Hematopoietic multipotent progenitor cell treated with erythropoietin and hydrocortisone succinate and interleukin-3 and kit ligand, for 17 days (in vitro differentiated cells): ENCODE data around the gene NFE2L2.
A peak's percentile ranks its signal among the peaks of the same experiment; 100 is the strongest.
"Not testable (repeated sequence)": the region's sequence is repeated elsewhere in the genome, so short reads cannot be mapped to it uniquely, and the experiment has no call there.

Experiments
- DNase-seq: peaks from one replicate; pipeline ENCODE4 v3.0.0-alpha.2; 2015; ENCODE audit warnings: low spot score

NFE2L2 gene

DNA sequence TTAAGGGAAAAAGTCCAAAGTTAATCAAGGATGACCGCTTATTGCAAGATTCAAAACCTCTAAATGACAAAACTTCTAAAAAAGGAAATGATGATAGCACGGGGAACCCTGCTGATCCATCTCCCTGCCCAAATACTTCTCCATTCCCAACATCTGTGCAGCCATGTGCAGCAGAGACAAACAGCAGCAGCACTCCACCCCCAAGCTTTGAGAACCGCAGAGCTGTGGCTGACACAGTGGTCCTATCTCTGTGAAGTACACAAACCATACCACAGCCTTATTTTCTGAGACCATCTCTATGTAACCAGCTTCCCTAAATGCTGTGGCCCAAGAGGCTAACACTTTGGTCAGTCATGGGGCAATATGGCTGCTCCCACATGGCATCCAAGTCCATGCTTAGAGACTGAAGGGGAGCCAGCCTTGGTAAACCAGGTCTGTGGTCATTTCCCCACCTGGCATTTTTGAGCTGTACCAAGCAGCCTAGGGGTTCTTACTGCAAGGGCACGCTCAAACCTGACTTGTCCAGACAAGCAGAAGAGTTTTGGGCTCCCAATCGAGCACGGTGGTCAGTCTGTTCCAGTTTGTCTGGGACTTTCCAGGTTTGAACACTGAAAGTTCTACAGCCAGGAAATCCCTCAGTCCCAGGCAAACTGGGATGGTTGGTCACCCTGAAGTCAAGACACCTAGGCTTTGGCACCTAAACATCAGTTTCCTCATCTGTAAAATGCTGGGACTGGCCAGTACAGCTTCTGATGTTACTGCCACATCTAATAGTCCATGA, 17.1 kb upstream of the NFE2L2 start:
- DNase-seq, result no peak

DNA sequence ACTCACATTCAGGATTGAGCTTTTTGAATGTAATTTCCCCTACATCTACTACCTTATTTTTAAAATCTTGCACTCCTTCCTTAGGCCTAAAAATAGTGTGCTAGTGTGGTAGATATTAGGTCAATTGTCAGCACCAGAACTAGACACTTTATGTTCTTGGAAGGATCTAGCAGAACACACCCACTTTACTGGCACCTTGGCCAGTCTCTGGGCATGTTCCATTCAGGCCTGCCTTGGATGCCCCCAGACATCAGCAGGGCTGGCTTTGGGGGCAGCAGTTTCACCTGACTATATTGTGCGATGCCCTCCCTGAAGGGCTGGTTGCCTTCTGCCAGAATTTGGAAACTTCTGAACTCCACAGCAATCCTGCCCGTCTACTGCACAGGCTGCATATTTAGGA, 15.3 kb upstream of the NFE2L2 start:
- DNase-seq, result no peak

DNA sequence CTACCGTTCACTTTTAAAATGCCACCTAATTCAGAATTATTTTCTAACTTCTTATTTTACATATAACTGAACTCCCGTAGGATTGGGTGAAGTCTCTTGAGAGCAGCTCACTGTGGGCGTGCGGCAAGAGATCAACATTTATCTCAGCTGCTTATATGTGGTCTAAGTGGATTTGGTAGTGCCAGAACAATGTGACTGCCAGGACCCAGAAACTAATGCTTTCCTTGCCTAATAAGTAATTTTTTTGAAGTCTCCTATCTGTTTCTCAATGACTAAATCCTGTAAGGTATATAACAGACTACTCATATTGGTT, 11.2 kb upstream of the NFE2L2 start:
- DNase-seq, result no peak

DNA sequence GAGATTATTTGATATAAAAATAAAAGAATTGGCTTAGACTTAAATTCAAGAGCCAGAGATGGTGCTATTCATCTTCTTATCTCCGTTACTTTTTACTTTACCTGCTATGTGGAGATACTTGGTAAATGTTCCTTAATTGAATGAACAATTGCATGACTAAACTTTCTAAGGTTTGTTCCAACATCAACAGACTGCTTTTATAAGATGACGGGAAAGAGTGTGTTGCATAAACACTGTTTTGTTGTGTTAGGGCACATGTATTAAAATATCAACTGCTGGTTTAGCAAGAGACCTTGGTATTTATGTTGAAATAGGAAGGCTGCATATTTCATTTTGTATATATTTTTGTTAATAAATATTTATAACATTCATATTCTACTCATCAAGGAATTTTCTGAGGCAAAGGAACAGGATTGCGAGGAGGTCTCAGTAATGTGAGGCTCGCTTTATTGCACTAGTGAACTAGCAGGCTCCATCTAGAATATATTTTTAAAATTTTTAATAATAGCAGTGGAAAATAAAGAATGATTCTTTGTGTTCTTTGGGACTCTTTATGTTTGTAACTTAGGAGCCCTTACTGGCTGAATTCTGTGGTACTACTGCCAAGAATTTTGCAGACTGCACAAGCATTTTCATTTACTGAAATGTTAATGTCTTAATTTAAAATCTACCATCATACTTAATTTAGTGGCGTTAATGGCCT, 10.7 kb upstream of the NFE2L2 start:
- DNase-seq, result no peak

DNA sequence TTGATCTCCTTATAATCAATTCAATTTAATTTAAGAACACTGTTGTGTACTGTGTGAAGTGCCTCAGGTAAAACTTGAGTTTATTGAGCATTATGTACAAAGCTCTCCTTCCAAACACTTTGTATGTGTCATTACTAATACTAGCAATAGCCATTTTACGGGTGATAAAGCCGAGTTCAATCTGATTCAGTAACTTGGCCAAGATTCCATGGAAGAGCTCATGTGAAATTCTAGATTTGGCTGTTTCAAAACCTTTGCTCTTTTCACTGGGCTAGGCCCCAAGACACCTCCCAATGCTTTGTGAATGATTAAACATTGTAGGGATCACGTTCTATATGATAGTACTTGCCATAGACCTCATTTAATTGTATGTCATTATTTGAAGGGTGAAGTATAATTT, 8.9 kb upstream of the NFE2L2 start:
- no peak for DNase-seq

DNA sequence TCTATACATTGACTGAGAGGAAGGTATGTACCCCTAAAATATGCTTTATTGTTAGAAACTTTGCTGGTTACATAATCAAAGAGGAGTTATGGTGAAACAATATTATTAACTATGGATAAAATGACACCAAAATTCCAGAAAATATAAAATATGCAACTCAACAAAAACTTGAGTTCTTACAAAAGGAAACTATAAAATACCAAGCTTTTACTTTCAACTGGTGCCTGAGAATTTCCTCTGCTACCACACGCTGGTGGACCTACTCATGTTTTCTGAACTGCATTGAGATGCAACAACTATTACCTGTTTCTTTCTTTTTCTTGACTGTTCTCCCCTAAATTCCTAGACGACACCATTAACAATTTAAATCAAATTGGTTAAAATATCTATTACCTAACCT, 8.2 kb upstream of the NFE2L2 start:
- DNase-seq, result no peak

DNA sequence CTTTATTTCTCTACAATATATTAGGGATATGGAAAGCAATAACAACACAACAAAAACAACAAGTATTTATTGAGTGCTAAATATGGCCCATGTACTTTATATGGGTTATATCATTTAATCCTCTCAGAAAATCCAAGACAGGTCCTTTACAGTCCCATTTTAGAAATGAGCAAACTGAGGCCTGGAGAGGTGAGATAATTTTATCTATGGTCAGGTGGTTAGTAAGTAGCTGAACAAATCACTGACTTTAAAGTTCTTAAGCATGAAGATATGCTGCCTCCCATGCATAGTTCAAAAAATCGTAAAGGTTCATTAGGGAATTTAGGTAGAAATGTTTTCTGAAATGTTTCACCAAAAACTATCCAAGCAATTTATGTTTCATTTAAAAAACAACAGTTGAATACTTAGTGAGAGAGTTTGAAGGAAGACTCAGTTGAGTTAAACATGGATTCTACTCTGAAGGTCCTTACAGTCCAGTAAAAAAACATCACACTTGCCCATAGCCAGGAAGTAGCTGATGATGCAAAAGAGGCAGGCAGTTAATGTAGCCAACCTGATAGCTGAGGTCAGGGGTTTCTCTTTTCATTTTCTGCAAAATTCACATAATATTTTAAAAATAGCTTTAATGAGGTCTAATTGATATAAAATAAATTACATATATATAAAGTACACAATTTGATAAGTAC, 7.6 kb upstream of the NFE2L2 start:
- no peak for DNase-seq

DNA sequence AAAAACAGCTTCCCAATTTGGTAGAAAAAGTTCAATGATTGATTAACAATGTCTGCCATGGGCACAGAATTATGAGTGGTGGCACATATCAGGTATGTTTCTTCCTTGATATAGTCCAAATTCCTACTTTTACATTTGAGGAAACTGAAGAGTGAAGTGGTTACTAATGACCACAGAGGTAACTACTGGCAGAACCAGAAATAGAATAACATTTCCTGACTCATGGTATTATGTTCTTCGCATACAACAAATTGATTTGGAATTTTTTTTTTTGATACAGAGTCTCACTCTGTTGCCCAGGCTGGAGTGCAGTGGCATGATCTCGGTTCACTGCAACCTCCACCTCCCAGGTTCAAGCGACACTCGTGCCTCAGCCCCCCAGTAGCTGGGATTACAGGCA, 6.0 kb upstream of the NFE2L2 start:
- no peak for DNase-seq

DNA sequence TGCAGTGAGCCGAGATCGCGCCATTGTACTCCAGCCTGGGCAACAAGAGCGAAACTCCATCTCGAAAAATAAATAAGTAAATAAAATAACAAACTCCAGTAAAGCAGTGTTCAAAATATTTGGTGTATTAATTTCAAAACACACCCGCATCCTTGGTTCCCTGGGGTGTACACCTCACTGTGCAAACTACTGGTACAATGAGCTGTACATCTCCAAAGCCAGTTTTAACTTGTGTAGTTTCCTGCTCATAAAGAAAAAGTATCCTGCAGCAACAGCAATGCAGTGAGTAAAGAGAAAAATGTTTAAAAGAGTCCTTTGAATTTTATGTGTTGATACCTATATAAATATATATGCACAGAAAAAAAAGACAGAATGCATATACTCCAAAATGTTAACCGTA, 4.4 kb upstream of the NFE2L2 start:
- DNase-seq, result no peak

DNA sequence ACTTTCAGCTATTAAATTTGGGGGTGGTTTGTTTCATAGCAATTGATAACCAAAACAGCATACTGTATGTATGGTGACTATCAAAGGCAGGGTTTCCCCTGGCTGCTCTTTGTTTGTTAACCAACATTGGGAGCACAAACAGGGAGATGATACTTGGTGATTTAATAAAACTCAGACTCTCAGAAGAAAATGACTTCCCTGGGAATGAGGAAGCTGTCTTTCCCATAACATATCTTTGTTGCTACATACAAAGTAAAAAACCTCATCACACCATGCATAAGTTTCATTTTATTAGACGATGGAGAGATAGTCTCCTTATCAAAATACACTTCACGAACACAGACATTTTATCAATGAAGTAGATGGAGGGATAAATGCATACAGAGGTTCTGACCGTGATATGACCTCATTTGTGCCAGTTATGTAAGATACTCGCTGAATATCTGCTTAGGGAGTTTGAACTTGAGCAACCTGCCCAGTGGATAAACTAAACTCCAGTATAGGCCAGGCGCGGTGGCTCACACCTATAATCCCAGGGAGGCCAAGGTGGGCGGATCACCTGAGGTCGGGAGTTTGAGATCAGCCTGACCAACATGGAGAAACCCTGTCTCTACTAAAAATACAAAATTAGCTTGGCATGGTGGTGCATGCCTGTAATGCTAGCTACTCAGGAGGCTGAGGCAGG, 3.8 kb upstream of the NFE2L2 start:
- DNase-seq, result no peak

DNA sequence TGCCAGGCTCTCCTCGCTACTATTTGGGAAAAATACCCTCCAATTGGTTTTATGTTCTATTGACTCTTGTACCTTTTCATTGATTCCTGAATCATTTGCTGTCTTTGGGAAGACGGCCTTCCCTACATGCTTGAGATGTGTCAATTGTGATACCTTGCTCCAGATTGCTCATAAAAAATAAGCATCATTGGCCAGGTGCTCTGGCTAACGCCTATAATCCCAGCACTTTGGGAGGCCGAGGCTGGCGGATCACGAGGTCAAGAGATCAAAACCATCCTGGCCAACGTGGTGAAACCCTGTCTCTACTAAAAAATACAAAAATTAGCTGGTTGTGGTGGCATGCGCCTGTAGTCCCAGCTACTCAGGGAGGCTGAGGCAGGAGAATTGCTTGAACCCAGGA, 2.4 kb upstream of the NFE2L2 start:
- DNase-seq, result not testable (repeated sequence)

DNA sequence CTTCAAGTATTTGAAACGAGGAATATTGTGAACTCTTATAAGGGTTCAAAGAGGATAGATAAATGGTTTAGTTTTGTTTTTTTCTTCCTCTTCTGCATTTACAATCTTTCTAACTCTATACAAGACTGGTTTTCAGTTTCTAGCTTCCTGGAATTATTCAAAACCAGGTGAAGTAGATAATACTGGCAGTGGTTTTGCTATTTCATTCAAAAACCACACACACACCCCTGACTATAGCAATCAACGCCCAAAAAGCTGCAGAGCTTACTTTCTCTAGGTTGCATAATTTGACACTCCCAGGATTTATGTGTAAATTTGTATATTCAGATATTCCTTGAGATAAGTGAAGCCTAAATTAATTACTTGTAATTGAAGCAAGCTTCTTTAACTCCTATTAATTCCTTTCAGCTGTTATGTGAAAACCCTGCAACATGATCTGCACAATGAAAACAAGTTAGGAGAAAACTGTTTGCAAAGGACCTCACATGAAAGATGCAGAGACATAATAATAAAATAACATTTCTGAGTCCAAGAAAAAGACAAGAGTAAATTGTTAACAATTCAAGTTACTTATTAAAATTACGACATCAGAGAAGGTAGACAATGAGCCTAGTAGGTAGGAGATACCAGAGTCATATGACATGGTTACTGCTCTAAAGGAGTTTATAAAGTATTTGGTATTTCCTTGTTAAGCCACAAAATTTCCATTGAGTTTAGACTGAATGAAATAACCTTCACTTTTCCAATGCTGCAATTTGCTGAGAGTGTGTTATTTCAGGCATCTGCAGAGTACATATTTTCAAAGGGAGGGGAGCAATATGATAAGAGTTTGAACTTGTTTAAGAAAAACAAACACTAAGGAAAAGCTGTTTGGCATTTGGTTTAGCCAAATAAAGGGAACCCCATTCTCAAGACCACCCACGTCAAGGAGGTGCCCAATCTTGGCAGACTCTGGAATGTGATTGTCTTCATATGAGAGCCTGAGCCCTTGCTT, 1.6 kb upstream of the NFE2L2 start:
- DNase-seq, result peak; percentile 55

DNA sequence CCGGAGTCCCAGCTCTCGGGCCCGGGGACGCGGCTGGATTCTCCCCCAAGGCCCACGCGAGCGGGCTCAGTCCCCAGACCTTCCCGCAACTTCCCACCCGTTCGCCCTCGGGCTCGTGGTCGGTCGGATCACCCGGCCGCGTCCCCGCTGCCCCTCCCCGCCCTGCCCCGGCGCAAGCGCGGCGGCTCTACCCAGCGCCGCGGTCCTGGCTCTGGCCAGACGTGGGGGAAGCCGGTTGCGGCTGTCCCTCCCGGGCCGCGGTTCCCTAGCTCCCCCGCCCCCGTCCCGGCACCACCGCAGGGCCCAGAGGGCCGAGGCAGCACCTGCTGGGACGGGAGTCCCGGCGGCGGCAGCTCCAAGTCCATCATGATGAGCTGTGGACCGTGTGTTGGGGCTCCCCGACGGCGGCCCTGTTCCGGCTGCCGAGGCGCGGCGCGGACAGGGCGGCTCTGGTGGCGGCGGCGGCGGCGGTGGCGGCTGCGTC, 276 bp downstream of the NFE2L2 start:
- DNase-seq, result peak; percentile 66

DNA sequence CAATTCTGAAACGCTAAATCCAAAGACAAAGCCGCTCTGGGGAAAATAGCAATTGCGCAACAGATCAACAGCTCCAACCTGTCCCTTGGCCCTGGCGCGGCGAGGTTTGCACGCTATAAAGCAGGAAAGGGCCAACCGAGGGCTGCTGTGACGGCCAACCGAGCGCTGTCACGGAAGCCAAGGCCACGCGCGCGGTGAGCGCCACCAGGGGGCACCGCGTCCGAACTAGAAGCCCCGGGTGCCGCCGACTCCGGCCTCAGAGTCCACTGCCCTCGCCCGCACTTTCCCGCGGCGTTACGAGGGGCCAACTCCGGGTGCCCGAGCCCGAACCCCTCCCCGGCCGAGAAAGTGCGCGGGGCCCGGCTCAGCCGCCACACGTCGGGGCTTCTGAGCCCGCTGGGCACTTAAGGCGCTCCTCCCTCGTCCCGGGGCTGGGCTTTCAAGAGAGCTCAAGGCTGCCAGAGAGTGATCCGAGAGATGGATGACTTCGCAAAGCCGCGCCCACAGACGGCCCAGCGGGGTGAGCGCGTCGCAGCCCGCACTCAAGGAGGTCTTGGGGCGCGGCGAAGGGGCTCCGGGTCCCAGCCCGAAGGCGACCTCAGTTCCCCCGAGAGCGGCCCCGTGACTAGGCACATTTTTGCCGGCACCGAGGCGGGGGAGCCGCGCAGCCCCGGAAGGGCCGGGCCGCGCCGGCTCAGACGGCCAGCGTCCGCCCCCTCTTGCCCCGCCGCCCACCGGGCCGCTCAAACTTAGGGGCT, 897 bp downstream of the NFE2L2 start:
- peak; percentile 93 for DNase-seq

DNA sequence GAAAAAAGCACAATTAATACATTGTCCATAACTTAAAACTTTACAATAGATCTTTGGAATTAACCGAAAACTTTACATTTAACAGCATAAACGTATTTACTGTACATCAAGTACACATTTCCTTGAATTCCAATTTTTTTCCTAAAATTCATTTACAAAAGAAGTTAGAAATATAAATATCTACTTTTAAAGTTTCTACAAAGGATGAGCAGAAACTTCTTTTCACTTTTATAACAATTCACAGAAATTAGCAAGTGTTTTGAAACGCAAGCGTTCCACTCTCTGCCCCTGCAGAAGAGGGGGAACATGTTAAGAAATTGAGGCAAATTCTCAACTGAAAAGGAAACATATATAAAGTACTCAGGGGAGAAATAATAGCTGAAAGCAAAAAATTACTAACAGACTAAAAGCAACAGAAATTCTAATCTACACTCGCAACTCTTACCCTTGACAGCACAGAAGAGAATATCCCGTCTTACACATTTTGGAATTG, 1.5 kb downstream of the NFE2L2 start:
- peak; percentile 31 for DNase-seq

DNA sequence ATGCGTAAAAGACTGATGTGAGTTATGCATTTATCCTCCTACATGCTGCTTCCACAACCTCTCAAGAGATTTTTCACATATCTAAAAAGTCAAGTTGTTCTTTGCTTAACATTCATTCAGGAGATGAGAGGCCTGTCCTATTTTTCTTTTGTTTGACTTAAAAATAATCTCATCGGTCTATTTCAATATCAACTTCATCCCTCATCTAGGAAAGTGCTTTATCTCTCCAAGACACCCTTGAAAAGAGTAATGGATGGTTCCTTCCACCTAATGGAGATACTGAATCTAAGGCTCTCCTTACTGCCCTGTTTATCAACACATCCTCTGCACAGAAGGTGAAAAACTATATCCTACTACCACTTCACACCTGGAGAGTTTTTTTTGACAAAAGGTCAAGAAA, 2.4 kb downstream of the NFE2L2 start:
- DNase-seq, result peak; percentile 54

DNA sequence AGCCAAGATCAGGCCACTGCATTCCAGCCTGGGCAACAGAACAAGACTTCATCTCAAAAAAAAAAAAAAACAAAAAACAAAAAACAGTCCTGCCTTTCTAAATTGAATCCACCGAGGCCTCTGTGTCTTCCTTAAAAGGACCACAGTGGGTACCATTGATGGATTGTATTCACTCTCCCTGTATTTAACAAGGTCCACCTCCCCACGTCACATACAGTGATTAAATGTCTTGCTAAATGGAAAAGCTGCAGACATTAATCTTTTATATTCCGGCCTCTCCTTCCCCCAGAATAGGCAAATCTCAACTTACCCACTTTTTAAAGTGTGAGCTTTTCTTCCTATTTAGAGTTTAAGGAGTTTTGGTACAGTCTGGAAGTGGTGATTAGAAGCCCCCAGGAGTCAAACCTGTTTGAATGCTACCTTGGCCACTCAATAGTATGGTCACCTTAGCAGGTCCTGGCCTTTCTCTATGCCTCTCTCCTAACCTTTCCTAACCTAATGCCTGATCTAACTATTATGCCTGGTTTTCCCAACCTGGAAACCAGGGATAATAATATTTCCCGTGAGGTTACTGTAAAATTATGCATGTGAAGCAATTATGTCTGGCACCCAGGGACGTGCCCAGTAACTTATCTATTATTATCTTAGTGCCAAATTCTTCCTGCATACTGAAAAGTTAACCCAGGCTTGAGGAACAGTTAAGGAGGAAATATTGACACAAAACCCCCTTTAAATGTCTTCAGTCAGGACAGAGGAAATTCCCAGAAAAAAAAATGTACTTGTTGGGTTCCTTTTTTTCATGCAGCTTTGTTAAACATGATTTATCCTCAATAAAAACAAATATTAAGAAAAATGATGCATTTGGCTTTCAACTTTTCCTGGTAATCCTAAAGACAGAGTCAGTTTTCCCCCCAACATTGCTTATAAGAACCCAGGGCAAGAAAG, 3.1 kb downstream of the NFE2L2 start:
- DNase-seq, result peak; percentile 36

DNA sequence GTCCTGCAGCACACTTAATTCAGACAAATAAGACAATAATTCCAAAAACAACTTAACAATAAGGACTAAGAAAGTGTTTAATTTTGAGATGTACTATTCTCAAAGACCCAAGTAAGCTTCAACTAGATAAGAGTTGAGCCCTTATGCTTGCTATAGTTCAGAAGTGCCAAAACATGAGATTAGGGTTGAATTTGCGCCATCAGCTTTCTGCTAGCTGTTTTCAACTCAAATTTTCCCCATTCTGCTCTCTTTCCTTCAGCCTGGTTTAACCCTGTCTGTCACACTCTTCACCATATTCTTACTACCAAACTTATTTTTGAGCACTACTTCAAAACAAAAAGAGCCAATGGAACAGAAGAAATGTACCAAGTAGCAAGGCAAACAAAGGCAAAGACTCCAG, 4.1 kb downstream of the NFE2L2 start:
- no peak for DNase-seq

DNA sequence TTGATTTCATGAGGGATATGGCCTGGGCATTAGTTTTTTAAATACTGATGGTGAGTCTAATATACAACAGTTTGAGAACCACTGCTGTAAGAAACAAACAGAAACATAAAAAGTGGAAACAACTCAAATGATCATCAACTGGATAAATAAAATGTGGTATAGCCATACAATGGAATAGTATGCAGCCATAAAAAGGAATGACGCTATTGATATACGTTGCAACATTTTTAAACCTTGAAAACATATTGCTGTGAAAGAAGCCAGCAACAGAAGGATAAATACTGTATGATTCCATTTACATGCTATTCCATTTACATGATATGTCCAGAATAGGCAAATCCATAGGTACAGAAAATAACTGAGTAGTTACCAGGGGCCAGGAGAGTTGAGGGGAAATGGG, 6.5 kb downstream of the NFE2L2 start:
- no peak for DNase-seq
